IgD-negative memory B cell (primary cell): ENCODE data around the gene AKT1. TPM values are rescaled to one million over a fixed set of nuclear protein-coding genes. Genes with fewer than 3 reads are reported as not detected.
"Not testable (repeated sequence)": the region's sequence is repeated elsewhere in the genome, so short reads cannot be mapped to it uniquely, and the experiment has no call there.

ENCODE experiments used
- H3K27ac Mint-ChIP-seq, 3 donors: one replicate each; pipeline ENCODE4 v1.8.0; 2020 to 2022; ENCODE audit warnings: mild to moderate bottlenecking in 3 of 3, mixed read lengths in 3 of 3, moderate library complexity in 1 of 3
- H3K27me3 Mint-ChIP-seq: one replicate; pipeline ENCODE4 v1.8.0; 2021; ENCODE audit warnings: mixed read lengths
- H3K36me3 Mint-ChIP-seq: one replicate; pipeline ENCODE4 v1.8.0; 2020; ENCODE audit warnings: mild to moderate bottlenecking, mixed read lengths
- H3K4me1 Mint-ChIP-seq, 3 donors: one replicate each; pipeline ENCODE4 v1.8.0; 2020 to 2022; ENCODE audit warnings: mixed read lengths in 3 of 3, mild to moderate bottlenecking in 1 of 3
- H3K4me3 Mint-ChIP-seq, 4 donors: one replicate each; pipeline ENCODE4 v1.8.0; 2020 to 2022; ENCODE audit warnings: mild to moderate bottlenecking in 4 of 4, mixed read lengths in 4 of 4, moderate library complexity in 3 of 4
- H3K9me3 Mint-ChIP-seq, 3 donors: one replicate each; pipeline ENCODE4 v1.8.0; 2020 to 2021; ENCODE audit warnings: mixed read lengths in 3 of 3, mild to moderate bottlenecking in 1 of 3
- polyA plus RNA-seq: library from polyadenylated mRNA; unstranded; fragments of 300-500 nt; fragmentation: Illumina TruSeq; gene quantifications from one replicate; pipeline ENCODE4 v1.2.3, GENCODE V29; 2021

AKT1 gene
- polyA plus RNA-seq: 8.2 TPM

DNA sequence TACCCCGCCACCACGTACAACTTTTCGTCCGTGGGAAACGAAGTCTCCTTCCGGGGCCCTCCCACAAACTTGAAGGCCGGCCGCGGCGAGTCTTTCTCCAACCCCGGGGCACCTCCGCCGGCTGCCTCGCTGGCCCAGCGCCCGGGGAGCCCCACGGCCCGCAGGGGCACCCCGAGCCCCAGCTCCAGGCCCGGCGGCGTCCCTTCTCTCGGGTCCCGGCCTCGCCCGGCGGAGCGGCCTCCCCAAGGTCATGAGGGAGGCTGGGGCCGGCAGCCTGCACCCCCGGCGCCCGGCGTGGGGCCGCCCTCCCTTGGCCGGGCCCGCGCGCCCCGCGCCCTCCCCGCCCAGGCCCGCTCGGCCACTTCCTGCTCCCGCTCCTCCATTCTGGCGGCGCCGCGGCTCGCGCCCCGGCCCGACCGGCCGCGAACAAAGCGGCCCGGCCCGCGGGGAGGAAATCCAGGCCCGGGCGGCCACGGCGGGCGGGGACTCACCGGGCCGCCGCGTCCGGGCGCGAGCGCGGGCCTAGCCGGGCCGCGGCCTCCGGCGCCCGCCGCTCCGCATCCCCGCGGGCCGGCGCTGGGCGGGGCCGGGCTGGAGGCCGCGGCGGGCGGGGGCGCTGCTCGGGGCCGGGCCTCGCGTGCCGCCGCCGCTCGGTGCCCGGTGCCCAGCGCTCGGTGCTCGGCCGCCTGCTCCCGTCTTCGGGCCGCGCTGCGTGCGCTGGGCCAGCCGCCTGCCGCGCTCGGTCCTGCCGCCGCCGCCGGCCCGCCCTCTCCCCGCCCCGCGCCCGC is at the start of gene AKT1:
Gene AKT1 (minus strand): TSS at position 756 of the 788 bp plus-strand sequence. CDS start 3,105 bp downstream, outside the sequence.
- peak within 1 kb of the TSS; percentile 85 to 91 (median 90) for H3K27ac Mint-ChIP-seq
- no peaks in the 10 kb centered on the region for H3K9me3 Mint-ChIP-seq
- H3K4me1 Mint-ChIP-seq: peaks cover 22 to 26% (median 23%) of the 10 kb centered on the region in 3 donors
- H3K27me3 Mint-ChIP-seq: no peaks in the 10 kb centered on the region
- no peaks in the 10 kb centered on the region for H3K36me3 Mint-ChIP-seq
- H3K4me3 Mint-ChIP-seq: peak within 1 kb of the TSS; percentile 84 to 96 (median 90)

GRCh38 chr14:104845033-104845666 is 49.6 kb upstream of the AKT1 start:
- Mint-ChIP-seq H3K36me3 (no peaks in the 10 kb centered on the region), H3K4me3 (no peak overlapping the region), H3K27me3 (peaks cover 38% of the 10 kb centered on the region), H3K27ac (no peak overlapping the region), H3K9me3 (no peaks in the 10 kb centered on the region), H3K4me1 (peaks cover 0 to 4% (median 0%) of the 10 kb centered on the region in 3 donors)

GRCh38 chr14:104844306-104845032 is 48.9 kb upstream of the AKT1 start:
- Mint-ChIP-seq H3K27ac (no peak overlapping the region), H3K4me3 (peak overlapping the region in 2 of 4 donors; percentile 52 to 70), H3K36me3 (no peaks in the 10 kb centered on the region), H3K27me3 (peaks cover 38% of the 10 kb centered on the region), H3K4me1 (peaks cover 0 to 4% (median 0%) of the 10 kb centered on the region in 3 donors), H3K9me3 (no peaks in the 10 kb centered on the region)

DNA sequence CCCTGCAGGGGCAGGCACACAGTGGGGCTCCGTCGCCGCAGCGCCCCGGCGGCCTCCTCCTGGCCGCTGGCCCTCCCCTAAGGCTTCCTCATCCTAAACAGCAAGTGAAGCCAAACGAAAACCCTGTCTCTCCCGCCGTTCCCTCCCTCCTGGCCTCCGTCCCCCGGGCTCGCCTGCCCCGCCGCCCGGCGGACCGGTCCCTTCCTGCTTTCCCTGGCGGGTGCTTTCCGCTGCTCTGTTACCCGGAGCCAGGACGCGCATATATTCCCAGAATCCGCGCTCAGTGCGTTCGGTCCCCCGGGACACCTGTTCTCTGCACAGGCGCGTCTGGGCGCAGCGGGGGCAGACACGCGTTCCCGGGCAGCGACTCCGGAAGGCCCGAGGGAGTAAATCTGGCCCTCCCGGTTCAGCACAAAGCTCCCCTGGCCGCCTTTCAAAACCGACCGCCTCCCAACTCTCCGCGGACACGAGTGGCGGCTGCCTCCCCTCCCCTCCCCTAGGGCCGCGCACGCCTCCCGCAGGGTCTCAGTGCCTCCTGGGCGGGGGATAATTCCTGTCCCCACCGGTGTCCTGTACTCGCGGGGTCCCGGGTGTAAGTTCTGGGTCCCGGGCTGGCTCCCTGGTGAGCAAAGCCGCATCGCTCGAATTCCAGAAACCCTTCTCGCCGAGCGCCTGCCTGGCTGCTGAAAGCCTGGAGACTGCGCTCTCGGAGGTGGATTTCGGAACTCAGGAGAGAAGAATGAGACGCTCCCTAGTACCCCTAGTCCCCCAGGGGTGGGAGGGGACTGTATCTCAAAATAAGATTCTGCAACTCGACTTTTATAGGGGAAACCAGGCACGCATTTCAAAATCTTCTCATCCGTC is 48.1 kb upstream of the AKT1 start:
- no peak overlapping the region for H3K27ac Mint-ChIP-seq
- peaks cover 0 to 4% (median 0%) of the 10 kb centered on the region in 3 donors for H3K4me1 Mint-ChIP-seq
- H3K9me3 Mint-ChIP-seq: peaks cover 0 to 1% (median 0%) of the 10 kb centered on the region in 3 donors
- no peaks in the 10 kb centered on the region for H3K36me3 Mint-ChIP-seq
- H3K4me3 Mint-ChIP-seq: peak overlapping the region in 2 of 4 donors; percentile 70 to 84
- H3K27me3 Mint-ChIP-seq: peaks cover 38% of the 10 kb centered on the region

DNA sequence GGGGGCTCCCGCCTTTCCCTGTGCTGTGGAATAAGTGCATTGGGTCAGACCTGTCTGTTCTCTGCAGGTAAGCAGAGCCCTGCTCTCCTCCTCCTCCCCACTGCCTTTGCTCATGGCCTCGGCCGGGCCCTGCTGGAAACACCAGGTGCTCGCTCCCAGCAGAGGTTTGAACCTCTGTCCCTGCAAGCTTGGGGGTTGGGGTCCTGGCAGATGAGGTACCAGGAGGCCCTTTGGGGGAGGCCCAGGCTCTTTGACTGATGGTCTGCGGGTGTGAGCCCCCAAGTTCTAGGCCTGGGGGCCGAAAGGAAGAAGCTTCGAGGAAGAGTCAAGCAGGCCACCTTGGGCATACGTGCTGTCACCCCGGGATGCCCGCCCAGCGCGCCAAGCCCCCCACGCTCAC is 47.5 kb upstream of the AKT1 start:
- peaks cover 0 to 1% (median 0%) of the 10 kb centered on the region in 3 donors for H3K9me3 Mint-ChIP-seq
- no peaks in the 10 kb centered on the region for H3K36me3 Mint-ChIP-seq
- no peak overlapping the region for H3K27ac Mint-ChIP-seq
- peaks cover 0 to 4% (median 0%) of the 10 kb centered on the region in 3 donors for H3K4me1 Mint-ChIP-seq
- peaks cover 37% of the 10 kb centered on the region for H3K27me3 Mint-ChIP-seq
- H3K4me3 Mint-ChIP-seq: peak overlapping the region in 1 of 4 donors; percentile 32

DNA sequence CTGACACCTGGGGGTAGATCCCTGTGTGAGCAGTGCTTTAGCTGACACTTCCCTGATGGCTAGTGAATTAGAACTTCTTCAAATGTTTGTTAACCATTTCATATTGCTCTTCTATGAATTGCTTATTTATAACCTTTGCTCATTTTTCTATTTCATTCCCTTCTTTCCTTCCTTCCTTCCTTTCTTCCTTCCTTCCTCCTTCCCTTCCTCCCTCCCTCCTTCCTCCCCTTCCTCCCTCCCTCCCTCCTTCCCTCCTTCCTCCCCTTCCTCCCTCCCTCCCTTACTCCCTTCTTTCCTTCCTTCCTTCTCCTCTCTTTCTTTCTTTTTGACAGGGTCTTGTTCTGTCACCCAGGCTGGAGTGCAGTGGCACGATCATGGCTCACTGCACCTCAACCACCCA is 46.2 kb upstream of the AKT1 start:
- Mint-ChIP-seq H3K4me3 (no peak overlapping the region), H3K27ac (peak overlapping the region in 1 of 3 donors; percentile 60), H3K4me1 (peaks cover 0 to 4% (median 0%) of the 10 kb centered on the region in 3 donors), H3K36me3 (no peaks in the 10 kb centered on the region), H3K27me3 (peaks cover 34% of the 10 kb centered on the region), H3K9me3 (peaks cover 0 to 1% (median 0%) of the 10 kb centered on the region in 3 donors)

DNA sequence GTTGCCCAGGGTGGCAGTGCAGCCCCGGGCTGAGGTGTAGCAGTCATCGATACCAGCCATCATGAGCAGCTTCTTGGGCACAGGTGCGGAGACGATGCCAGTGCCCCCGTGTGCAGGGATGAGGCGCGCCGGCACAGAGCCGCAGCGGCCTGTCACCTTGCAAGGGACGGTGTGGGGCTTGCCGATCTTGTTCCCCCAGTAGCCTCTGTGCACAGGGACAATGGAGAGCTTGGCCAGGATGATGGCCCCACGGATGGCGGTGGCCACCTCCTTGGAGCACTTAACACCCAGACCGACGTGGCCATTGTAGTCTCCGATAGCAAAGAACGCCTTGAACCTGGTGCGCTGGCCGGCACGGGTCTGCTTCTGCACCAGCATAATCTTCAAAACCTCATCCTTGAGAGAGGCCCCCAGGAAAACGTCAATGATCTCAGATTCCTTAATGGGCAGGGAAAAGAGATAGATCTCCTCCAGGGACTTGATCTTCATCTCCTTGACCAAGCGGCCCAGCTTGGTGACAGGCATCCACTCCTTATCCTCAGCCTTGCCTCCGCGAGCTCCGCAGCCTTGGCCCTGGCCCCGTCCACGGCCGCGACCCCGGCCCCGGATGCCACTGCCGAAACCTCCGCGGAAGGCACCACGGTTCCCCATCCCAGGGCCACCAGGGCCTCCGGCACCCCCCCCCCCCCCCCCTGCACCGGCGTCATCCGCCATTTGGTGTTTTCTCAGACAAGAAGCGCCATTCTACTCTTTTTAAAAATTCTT is 40.8 kb upstream of the AKT1 start:
- not testable (repeated sequence) for H3K36me3 Mint-ChIP-seq, H3K9me3 Mint-ChIP-seq, H3K4me3 Mint-ChIP-seq, H3K4me1 Mint-ChIP-seq, H3K27ac Mint-ChIP-seq, H3K27me3 Mint-ChIP-seq

DNA sequence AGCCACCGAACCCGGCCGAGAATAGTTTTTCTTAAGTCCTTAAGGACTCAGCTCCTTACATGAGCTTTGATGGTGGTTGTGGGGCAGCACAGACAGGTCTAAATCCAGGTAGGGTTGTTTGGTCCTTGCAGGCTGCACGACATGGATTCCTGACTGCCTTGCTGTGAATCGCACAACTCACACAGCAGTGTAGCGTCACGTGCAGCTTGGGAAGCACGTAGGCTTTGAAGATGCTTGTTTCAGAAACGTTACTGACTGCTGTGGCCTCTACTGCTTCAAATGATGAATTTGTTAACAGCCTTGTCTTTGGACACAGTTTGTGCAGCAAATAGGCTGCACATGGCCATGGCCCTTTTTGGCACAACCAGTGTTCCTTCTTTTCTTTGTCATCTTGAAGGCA is 35.2 kb upstream of the AKT1 start:
- peaks cover 3% of the 10 kb centered on the region for H3K27me3 Mint-ChIP-seq
- H3K27ac Mint-ChIP-seq: no peak overlapping the region
- H3K4me1 Mint-ChIP-seq: peaks cover 3 to 5% (median 4%) of the 10 kb centered on the region in 3 donors
- H3K9me3 Mint-ChIP-seq: no peaks in the 10 kb centered on the region
- no peak overlapping the region for H3K4me3 Mint-ChIP-seq
- no peaks in the 10 kb centered on the region for H3K36me3 Mint-ChIP-seq

DNA sequence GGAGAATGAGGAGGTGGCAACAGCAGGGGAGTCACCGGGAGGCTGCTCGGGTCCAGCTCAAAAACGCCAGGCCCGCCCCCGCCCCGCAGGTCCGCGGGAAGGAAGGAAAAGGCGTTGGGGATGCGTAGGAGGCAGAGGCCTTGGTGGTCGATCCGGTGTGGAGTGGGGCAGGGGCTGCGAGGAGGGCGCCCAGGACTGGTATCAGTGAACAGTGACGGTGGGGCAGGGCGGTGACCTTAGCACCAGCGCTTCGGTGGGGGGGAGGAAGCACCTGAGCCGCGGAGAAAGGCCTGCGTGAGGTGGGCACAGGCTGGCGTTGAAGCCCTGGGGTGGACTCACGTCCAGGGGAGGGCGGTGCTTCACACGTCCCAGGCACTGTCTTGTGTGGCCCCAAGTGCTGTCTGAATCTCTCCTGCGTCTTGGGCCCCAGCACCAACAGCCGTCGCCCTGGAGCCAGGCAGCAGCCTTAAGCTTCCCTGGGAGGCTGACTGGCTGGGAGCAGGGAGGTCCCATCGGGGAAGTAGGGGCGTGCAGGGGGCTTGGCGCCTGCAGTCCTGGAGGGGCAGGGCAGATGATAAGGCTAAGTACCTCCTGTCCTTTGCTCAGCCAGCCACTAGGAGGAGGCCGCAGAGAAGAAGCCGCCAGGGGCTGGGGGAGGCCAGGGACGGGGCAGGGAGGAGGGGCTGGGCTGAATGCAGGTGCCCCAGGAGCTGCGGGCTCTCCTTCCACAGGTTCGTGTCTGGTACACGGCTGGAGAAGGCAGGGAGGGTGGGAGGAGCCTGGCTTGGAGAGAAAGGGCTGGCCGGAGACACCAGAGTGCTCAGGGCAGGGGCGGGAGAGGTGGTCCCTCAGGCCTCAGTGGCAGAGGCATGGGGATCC is 31.9 kb upstream of the AKT1 start:
- Mint-ChIP-seq H3K4me1 (peaks cover 5 to 9% (median 8%) of the 10 kb centered on the region in 3 donors), H3K36me3 (no peaks in the 10 kb centered on the region), H3K9me3 (peaks cover 0 to 4% (median 0%) of the 10 kb centered on the region in 3 donors), H3K27me3 (peaks cover 12% of the 10 kb centered on the region), H3K4me3 (peak overlapping the region; percentile 67 to 86 (median 78)), H3K27ac (peak overlapping the region; percentile 7 to 84 (median 73))

DNA sequence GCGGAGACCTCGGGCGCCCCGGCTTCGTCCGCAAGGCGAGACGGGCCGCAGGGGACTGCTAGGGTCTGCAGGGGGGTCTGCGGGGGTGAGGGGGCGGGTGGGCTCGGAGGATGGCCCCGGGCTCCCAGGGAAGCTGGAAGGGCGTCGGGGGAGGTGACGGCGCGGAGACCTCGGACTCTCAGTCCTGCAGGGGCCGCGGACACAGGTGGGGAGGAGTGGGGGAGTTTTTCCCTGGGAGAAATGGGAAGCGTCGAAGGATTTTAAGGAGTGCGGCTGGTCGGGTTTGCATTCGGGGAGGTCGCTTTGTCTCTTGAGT is 31.3 kb upstream of the AKT1 start:
- H3K27ac Mint-ChIP-seq: peak overlapping the region in 1 of 3 donors; percentile 73
- no peaks in the 10 kb centered on the region for H3K36me3 Mint-ChIP-seq

GRCh38 chr14:104826189-104826860 is 30.8 kb upstream of the AKT1 start:
- H3K36me3 Mint-ChIP-seq: peaks cover 1% of the 10 kb centered on the region
- peak overlapping the region; percentile 5 to 86 (median 73) for H3K4me3 Mint-ChIP-seq
- H3K4me1 Mint-ChIP-seq: peaks cover 5 to 9% (median 8%) of the 10 kb centered on the region in 3 donors
- peaks cover 12% of the 10 kb centered on the region for H3K27me3 Mint-ChIP-seq
- peak overlapping the region in 2 of 3 donors; percentile 13 to 26 for H3K27ac Mint-ChIP-seq
- peaks cover 0 to 4% (median 0%) of the 10 kb centered on the region in 3 donors for H3K9me3 Mint-ChIP-seq

More for the DNA sequence above, 31.3 kb upstream of the AKT1 start:
- Mint-ChIP-seq H3K27me3 (peaks cover 12% of the 10 kb centered on the region), H3K4me1 (peaks cover 5 to 9% (median 8%) of the 10 kb centered on the region in 3 donors), H3K4me3 (peak overlapping the region; percentile 65 to 86 (median 78)), H3K9me3 (peaks cover 0 to 4% (median 0%) of the 10 kb centered on the region in 3 donors)

DNA sequence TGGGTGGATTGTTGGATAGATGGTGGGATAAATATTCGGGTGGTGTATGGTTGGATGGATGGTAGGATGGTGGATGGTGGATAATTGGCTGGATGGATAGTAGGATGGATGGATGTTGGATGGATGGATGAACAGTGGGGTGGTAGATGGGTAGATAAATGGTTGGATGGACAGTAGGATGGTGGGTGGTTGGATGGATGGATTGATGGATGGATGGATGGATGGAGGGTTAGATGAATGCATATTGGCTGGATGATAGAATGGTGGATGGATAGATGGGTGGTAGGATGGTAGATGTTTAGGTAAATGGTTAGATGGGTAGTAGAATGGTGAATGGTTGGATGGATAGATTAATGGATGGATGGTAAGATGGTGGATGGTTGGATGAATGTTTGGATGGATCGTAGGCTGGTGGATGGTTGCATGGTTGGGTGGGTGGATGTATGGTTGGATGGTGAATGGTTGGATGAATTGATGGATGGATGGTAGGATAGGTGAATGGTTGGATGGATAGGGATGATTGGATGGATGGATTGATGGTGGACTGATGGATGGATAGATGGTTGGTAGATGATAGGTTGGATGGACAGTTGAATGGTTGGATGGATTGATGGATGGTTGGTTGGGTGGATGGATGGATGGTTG is 28.9 kb upstream of the AKT1 start:
- H3K4me1 Mint-ChIP-seq: peaks cover 5 to 9% (median 8%) of the 10 kb centered on the region in 3 donors
- H3K27ac Mint-ChIP-seq: peak overlapping the region in 2 of 3 donors; percentile 26 to 39
- H3K4me3 Mint-ChIP-seq: peak overlapping the region; percentile 3 to 61 (median 10)
- H3K27me3 Mint-ChIP-seq: peaks cover 12% of the 10 kb centered on the region
- peaks cover 0 to 4% (median 0%) of the 10 kb centered on the region in 3 donors for H3K9me3 Mint-ChIP-seq
- peaks cover 1% of the 10 kb centered on the region for H3K36me3 Mint-ChIP-seq
